ENCODE results near the gene KCNMA1. TPM values are rescaled to one million over a fixed set of nuclear protein-coding genes. Genes with fewer than 3 reads are reported as not detected.

The KCNMA1 gene
- total and polyA plus RNA-seq, 10 of the 15 experiments (the other 5 are each of a cell fraction or from before 2014, with no cell fraction given): 8.5 to 77.0 (median 21.3) TPM

DNA sequence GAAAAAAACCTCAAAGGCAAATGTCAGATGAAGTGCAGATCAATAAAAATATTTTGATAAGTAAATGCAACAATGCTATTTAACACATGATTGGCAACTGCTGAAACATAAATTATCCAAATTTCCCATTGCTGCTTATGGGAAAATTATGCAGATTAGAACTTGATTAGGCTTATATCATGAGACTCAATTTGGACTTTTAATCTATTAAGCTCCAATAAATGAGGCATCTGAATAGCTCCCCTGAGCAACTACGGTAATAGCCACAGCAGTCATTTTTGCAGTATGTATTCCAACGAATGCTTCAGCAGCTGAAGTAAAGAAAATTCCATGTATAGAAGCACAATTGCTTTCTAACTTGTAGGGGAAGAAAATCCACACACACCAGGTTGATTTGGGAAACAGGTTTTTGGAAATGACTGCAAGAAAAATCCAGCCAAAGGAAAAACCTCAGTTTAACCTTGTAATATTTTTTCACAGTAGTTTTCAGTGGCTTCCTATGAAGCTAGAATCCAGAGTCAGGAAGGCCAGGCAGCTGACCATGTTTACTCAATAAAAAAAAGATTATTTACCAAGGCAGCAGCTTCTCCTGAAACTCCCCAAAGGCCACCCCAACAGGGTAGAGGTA is 716.1 kb downstream of the KCNMA1 start:
- ChIA-PET CTCF (interaction anchor here (0.6 to 1.0 kb wide), 2 partner anchors 8 to 1658 kb away, joined by 3 read pairs; no protein-coding TSS in a partner anchor), RAD21 (ENCODE audit: unreplicated experiment) (no interaction called here), POLR2A (no interaction called here), SMC1A (ENCODE audit: uncharacterized antibody, unreplicated experiment) (no interaction called here)
- no peak for ATAC-seq
- H3K4me1 ChIP-seq (ENCODE audit: control insufficient read depth, insufficient read depth, low read length): no peaks in the 10 kb centered on the region
- no TSS peak for BruUV-seq (replicated peaks)
- no peaks in the 10 kb centered on the region for H3K9me3 ChIP-seq (replicated peaks; ENCODE audit: control insufficient read depth, insufficient read depth, low read length)
- FAIRE-seq: no peak
- H3K4me3 ChIP-seq: no peak overlapping the region
- no peaks in the 10 kb centered on the region for H3K27me3 ChIP-seq (replicated peaks in 1 of 2; ENCODE audit: control insufficient read depth in 2 of 2, insufficient read depth in 2 of 2, low read length in 1 of 2)
- in situ Hi-C loops (cut with MboI) (no loop called here), intact Hi-C loops (cut with micrococcal nuclease; ENCODE audit: unreplicated experiment) (no loop called here)
- H3K79me2 ChIP-seq (ENCODE audit: control insufficient read depth, insufficient read depth, low read length): no peaks in the 10 kb centered on the region
- WGBS (ENCODE audit: insufficient coverage, insufficient replicate concordance, low lambda C conversion rate, missing lambda C conversion rate): 67% methylated on average over 2 of the region's 2 CpGs
- H2AFZ ChIP-seq (ENCODE audit: control insufficient read depth, low read depth, low read length): no peak overlapping the region
- H4K20me1 ChIP-seq (ENCODE audit: control insufficient read depth, insufficient read depth): no peaks in the 10 kb centered on the region
- DNase-seq (ENCODE audit: low read depth, low spot score): no peak
- no peaks in the 10 kb centered on the region for H3K36me3 ChIP-seq (ENCODE audit: control insufficient read depth in 2 of 2, insufficient read depth in 2 of 2, low read length in 1 of 2)
- no peak overlapping the region for H3K27ac ChIP-seq (ENCODE audit: control insufficient read depth, insufficient read depth)
- no peak overlapping the region for H3K9ac ChIP-seq (ENCODE audit: control insufficient read depth, insufficient read depth, low read length)
- no peak overlapping the region for H3K4me2 ChIP-seq (ENCODE audit: control insufficient read depth, insufficient read depth)
- TF ChIP-seq LARP7 (IDR thresholded peaks at IDR 0.05) (no peak), IRF3 (IDR thresholded peaks at IDR 0.05) (no peak), CEBPZ (IDR thresholded peaks at IDR 0.05; ENCODE audit: low read depth, low read length) (no peak), JUND (IDR thresholded peaks at IDR 0.05; ENCODE audit: low read depth, low read length) (no peak), ZNF24 (IDR thresholded peaks at IDR 0.05) (no peak), ZNF622 (IDR thresholded peaks at IDR 0.05) (no peak), TAF1 (IDR thresholded peaks at IDR 0.05; ENCODE audit: borderline replicate concordance, low read depth, low read length) (no peak), NBN (IDR thresholded peaks at IDR 0.05) (no peak), SRF (IDR thresholded peaks at IDR 0.05; ENCODE audit: low read depth in 2 of 2, low read length in 2 of 2) (no peak), ZBTB4 (CRISPR knock-in tag; IDR thresholded peaks at IDR 0.05) (no peak)
- TF ChIP-seq, protein P1, sequence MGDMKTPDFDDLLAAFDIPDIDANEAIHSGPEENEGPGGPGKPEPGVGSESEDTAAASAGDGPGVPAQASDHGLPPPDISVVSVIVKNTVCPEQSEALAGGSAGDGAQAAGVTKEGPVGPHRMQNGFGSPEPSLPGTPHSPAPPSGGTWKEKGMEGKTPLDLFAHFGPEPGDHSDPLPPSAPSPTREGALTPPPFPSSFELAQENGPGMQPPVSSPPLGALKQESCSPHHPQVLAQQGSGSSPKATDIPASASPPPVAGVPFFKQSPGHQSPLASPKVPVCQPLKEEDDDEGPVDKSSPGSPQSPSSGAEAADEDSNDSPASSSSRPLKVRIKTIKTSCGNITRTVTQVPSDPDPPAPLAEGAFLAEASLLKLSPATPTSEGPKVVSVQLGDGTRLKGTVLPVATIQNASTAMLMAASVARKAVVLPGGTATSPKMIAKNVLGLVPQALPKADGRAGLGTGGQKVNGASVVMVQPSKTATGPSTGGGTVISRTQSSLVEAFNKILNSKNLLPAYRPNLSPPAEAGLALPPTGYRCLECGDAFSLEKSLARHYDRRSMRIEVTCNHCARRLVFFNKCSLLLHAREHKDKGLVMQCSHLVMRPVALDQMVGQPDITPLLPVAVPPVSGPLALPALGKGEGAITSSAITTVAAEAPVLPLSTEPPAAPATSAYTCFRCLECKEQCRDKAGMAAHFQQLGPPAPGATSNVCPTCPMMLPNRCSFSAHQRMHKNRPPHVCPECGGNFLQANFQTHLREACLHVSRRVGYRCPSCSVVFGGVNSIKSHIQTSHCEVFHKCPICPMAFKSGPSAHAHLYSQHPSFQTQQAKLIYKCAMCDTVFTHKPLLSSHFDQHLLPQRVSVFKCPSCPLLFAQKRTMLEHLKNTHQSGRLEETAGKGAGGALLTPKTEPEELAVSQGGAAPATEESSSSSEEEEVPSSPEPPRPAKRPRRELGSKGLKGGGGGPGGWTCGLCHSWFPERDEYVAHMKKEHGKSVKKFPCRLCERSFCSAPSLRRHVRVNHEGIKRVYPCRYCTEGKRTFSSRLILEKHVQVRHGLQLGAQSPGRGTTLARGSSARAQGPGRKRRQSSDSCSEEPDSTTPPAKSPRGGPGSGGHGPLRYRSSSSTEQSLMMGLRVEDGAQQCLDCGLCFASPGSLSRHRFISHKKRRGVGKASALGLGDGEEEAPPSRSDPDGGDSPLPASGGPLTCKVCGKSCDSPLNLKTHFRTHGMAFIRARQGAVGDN (IDR thresholded peaks at IDR 0.05): no peak
